ENCODE results near the gene CRELD2.

CRELD2 gene

DNA sequence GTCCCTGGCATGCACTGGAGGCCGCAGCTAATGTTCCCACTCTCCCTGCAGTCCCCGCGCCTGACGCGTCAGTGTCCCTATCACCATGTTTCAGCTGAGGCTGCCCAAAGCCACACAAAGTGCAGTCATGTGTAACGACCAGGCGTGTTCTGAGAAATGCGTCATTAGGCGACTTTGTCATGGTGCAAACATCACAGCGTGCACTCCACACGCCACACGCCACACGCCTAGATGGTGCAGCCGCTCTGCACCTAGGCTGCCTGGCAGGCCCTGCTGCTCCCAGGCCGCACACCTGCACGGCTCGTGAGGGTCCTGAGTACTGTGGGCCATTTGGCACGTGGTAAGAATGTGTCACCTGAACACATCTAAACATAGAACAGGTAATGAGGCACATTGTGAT lies 2.4 kb downstream of the CRELD2 start:
- Histone ChIP-seq H3K4me2 (ENCODE audit: low read length) (no peak overlapping the region), H3K27ac (ENCODE audit: low read depth, low read length, poor library complexity, severe bottlenecking) (no peak overlapping the region), H3F3A (ENCODE audit: insufficient read depth, low read length) (peaks cover 4% of the 10 kb centered on the region), H2AFZ (ENCODE audit: low read length) (no peak overlapping the region), H4K20me1 (ENCODE audit: insufficient read depth, low read length) (no peaks in the 10 kb centered on the region), H3K79me2 (ENCODE audit: insufficient read depth, low read length) (peaks cover 3% of the 10 kb centered on the region; the same call in 1 of the 2 replicates), H3K9me3 (ENCODE audit: low read length) (no peaks in the 10 kb centered on the region), H3K9me2 (ENCODE audit: low read depth, low read length) (no peaks in the 10 kb centered on the region), H3K27me3 (ENCODE audit: insufficient read depth, low read length) (no peaks in the 10 kb centered on the region), H3K4me1 (ENCODE audit: insufficient read depth, low read length, severe bottlenecking) (peaks cover 78% of the 10 kb centered on the region), H3K4me3 (ENCODE audit: low read depth, low read length, poor library complexity, severe bottlenecking) (no peak overlapping the region), H3K36me3 (ENCODE audit: insufficient read depth, low read length) (peaks cover 23% of the 10 kb centered on the region; the same call in 1 of the 2 replicates), H3K9ac (ENCODE audit: low read length) (no peak overlapping the region)
- TF ChIP-seq EZH2 (IDR thresholded peaks at IDR 0.05; ENCODE audit: borderline replicate concordance, low read length) = no peak
- TF ChIP-seq, protein P1, sequence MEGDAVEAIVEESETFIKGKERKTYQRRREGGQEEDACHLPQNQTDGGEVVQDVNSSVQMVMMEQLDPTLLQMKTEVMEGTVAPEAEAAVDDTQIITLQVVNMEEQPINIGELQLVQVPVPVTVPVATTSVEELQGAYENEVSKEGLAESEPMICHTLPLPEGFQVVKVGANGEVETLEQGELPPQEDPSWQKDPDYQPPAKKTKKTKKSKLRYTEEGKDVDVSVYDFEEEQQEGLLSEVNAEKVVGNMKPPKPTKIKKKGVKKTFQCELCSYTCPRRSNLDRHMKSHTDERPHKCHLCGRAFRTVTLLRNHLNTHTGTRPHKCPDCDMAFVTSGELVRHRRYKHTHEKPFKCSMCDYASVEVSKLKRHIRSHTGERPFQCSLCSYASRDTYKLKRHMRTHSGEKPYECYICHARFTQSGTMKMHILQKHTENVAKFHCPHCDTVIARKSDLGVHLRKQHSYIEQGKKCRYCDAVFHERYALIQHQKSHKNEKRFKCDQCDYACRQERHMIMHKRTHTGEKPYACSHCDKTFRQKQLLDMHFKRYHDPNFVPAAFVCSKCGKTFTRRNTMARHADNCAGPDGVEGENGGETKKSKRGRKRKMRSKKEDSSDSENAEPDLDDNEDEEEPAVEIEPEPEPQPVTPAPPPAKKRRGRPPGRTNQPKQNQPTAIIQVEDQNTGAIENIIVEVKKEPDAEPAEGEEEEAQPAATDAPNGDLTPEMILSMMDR (IDR thresholded peaks at IDR 0.05; ENCODE audit: low read length) = no peak

DNA sequence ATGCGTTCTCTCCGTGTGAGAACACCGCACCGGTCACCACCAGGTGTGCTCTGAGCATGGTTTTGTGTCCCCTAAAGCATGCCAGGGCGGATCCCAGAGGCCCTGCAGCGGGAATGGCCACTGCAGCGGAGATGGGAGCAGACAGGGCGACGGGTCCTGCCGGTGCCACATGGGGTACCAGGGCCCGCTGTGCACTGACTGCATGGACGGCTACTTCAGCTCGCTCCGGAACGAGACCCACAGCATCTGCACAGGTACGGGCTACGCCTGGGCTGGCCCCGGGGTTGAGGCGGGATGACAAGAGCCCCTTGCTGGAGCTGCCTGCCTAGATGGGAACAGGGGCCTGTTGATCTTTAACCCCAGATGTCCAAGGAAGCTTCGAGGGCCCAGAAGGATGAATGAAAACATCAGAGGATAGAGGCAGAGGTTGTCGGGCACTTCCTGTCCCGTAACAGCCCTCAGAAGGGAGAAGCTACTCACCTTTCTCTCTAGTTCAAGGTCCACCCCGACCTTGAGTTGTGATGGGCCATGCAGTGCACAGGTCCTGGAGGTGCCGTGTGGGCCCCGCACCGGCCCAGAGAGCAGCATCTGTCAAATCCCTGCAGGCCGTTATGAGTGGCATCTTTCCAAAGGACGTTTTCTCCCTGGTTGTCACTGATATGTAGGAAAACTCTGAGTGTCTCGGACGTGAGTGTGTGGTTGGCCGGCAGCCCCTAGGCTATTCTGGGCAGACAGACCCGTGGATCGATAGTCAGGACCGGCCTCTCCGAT lies 3.3 kb downstream of the CRELD2 start:
- no peak for TF ChIP-seq EZH2 (IDR thresholded peaks at IDR 0.05; ENCODE audit: borderline replicate concordance, low read length)
- TF ChIP-seq, protein P1 (IDR thresholded peaks at IDR 0.05; ENCODE audit: low read length) = no peak

DNA sequence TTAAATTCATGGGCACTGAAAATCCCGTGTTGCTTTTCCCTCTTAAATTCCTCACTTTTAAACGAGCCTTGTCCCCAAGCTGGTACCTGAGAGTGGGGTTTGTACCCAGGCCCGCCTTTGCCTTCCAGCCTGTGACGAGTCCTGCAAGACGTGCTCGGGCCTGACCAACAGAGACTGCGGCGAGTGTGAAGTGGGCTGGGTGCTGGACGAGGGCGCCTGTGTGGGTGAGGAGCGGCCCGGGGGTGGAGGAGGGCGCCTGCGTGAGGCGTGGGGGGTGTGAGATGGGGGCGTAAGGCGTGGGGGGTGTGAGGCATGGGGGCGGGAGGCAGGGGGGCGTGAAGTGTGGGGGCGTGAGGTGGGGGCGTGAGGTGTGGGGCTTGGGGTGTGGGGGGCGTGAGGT lies 4.0 kb downstream of the CRELD2 start:
- peaks cover 25% of the 10 kb centered on the region; the same call in 1 of the 2 replicates for H3K36me3 ChIP-seq (ENCODE audit: insufficient read depth, low read length)
- H3K27me3 ChIP-seq (ENCODE audit: insufficient read depth, low read length) = no peaks in the 10 kb centered on the region
- H3K4me2 ChIP-seq (ENCODE audit: low read length) = no peak overlapping the region
- peaks cover 73% of the 10 kb centered on the region for H3K4me1 ChIP-seq (ENCODE audit: insufficient read depth, low read length, severe bottlenecking)
- no peak overlapping the region for H2AFZ ChIP-seq (ENCODE audit: low read length)
- no peak overlapping the region for H3K4me3 ChIP-seq (ENCODE audit: low read depth, low read length, poor library complexity, severe bottlenecking)
- no peak for TF ChIP-seq EZH2 (IDR thresholded peaks at IDR 0.05; ENCODE audit: borderline replicate concordance, low read length)
- TF ChIP-seq, protein P1 (IDR thresholded peaks at IDR 0.05; ENCODE audit: low read length) = no peak
- peaks cover 10% of the 10 kb centered on the region for H3F3A ChIP-seq (ENCODE audit: insufficient read depth, low read length)
- no peaks in the 10 kb centered on the region for H4K20me1 ChIP-seq (ENCODE audit: insufficient read depth, low read length)
- peaks cover 3% of the 10 kb centered on the region; the same call in 1 of the 2 replicates for H3K79me2 ChIP-seq (ENCODE audit: insufficient read depth, low read length)
- H3K9me3 ChIP-seq (ENCODE audit: low read length) = no peaks in the 10 kb centered on the region
- H3K9me2 ChIP-seq (ENCODE audit: low read depth, low read length) = no peaks in the 10 kb centered on the region
- H3K27ac ChIP-seq (ENCODE audit: low read depth, low read length, poor library complexity, severe bottlenecking) = peak overlapping the region; percentile 99
- no peak overlapping the region; the same call in 1 of the 2 replicates for H3K9ac ChIP-seq (ENCODE audit: low read length)

More for the DNA sequence above, 3.3 kb downstream of the CRELD2 start:
- Histone ChIP-seq H3K9ac (ENCODE audit: low read length) (no peak overlapping the region; the same call in 1 of the 2 replicates), H3F3A (ENCODE audit: insufficient read depth, low read length) (peaks cover 7% of the 10 kb centered on the region), H2AFZ (ENCODE audit: low read length) (no peak overlapping the region), H3K9me3 (ENCODE audit: low read length) (no peaks in the 10 kb centered on the region), H3K4me1 (ENCODE audit: insufficient read depth, low read length, severe bottlenecking) (peaks cover 81% of the 10 kb centered on the region), H3K4me3 (ENCODE audit: low read depth, low read length, poor library complexity, severe bottlenecking) (no peak overlapping the region), H3K36me3 (ENCODE audit: insufficient read depth, low read length) (peaks cover 23% of the 10 kb centered on the region; the same call in 1 of the 2 replicates), H3K27ac (ENCODE audit: low read depth, low read length, poor library complexity, severe bottlenecking) (peak overlapping the region; percentile 44), H3K79me2 (ENCODE audit: insufficient read depth, low read length) (peaks cover 3% of the 10 kb centered on the region; the same call in 1 of the 2 replicates), H3K9me2 (ENCODE audit: low read depth, low read length) (no peaks in the 10 kb centered on the region), H3K27me3 (ENCODE audit: insufficient read depth, low read length) (no peaks in the 10 kb centered on the region), H4K20me1 (ENCODE audit: insufficient read depth, low read length) (no peaks in the 10 kb centered on the region), H3K4me2 (ENCODE audit: low read length) (no peak overlapping the region)

Measured in OCI-LY1 (cell line).